ENCODE measurements around the gene TDRD3. TPM values are rescaled to one million over a fixed set of nuclear protein-coding genes. Genes with fewer than 3 reads are reported as not detected.

Gene TDRD3
- total and polyA plus RNA-seq, 2 experiments from 2014 or later, result 13.1 to 13.3 TPM

- TF ChIP-seq ETS1 (IDR thresholded peaks at IDR 0.05) (no peak), EZH2phosphoT487 (IDR thresholded peaks at IDR 0.05; ENCODE audit: unreplicated experiment) (no peak), CREB1 (CRISPR knock-in tag; IDR thresholded peaks at IDR 0.05; ENCODE audit: low read depth) (no peak), ZNF331 (CRISPR knock-in tag; IDR thresholded peaks at IDR 0.05; ENCODE audit: low read depth) (no peak), REST (IDR thresholded peaks at IDR 0.05; ENCODE audit: unreplicated experiment) (no peak)
Observed at GRCh38 chr13:60427285-60427684, 30.3 kb downstream of the TDRD3 start (continued).

GRCh38 chr13:60431108-60431700 is 34.2 kb downstream of the TDRD3 start:
- H3K27me3 ChIP-seq (ENCODE audit: insufficient read depth), result no peaks in the 10 kb centered on the region
- no peaks in the 10 kb centered on the region for H3K9me2 ChIP-seq (ENCODE audit: insufficient read depth)
- H3K27ac ChIP-seq (ENCODE audit: low read depth), result no peak overlapping the region
- no peaks in the 10 kb centered on the region for H3K4me1 Mint-ChIP-seq
- no peak overlapping the region for H3K4me3 Mint-ChIP-seq
- H3K4me1 ChIP-seq (ENCODE audit: insufficient read depth), result peaks cover 4% of the 10 kb centered on the region; the same call in 1 of the 2 replicates
- H3K9me3 Mint-ChIP-seq, result peaks cover 6% of the 10 kb centered on the region; the same call in 2 of the 3 replicates
- no peak overlapping the region for H2AFZ ChIP-seq
- DNase-seq (ENCODE audit: low spot score) (peak; percentile 82), ATAC-seq (peak; percentile 71)
- H3K27ac Mint-ChIP-seq, result no peak overlapping the region
- H3K36me3 ChIP-seq (ENCODE audit: insufficient read depth), result no peaks in the 10 kb centered on the region
- no peak overlapping the region for H3K4me3 ChIP-seq
- no peaks in the 10 kb centered on the region for H4K20me1 ChIP-seq (replicated peaks; ENCODE audit: insufficient read depth)
- TF ChIP-seq EZH2phosphoT487 (IDR thresholded peaks at IDR 0.05; ENCODE audit: unreplicated experiment), result no peak
- TF ChIP-seq CREB1 (CRISPR knock-in tag; IDR thresholded peaks at IDR 0.05; ENCODE audit: low read depth), result no peak
- TF ChIP-seq JUNB (IDR thresholded peaks at IDR 0.05; ENCODE audit: unreplicated experiment), result no peak
- TF ChIP-seq CTCF (conservative IDR thresholded peaks at IDR 0.05; ENCODE audit: low read depth in 2 of 2), result peak; percentile 73 to 98
- no peak for TF ChIP-seq STAT1 (IDR thresholded peaks at IDR 0.05; ENCODE audit: unreplicated experiment)
- no peak for TF ChIP-seq ZNF114 (CRISPR knock-in tag; IDR thresholded peaks at IDR 0.05)
- H3K36me3 Mint-ChIP-seq (ENCODE audit: low read depth), result peaks cover 8% of the 10 kb centered on the region
- no peaks in the 10 kb centered on the region for H3F3A ChIP-seq (replicated peaks; ENCODE audit: low read depth)
- no peak overlapping the region for H3K4me2 ChIP-seq
- H3K79me2 ChIP-seq (replicated peaks; ENCODE audit: insufficient read depth), result peaks cover 9% of the 10 kb centered on the region; the same call in 1 of the 2 replicates
- H3K27me3 Mint-ChIP-seq (ENCODE audit: insufficient read depth, low read depth, poor library complexity), result no peaks in the 10 kb centered on the region

Data from GM23338 (cell line).